Activated CD4-positive, alpha-beta T cell treated with anti-CD3 and anti-CD28 coated beads, Interleukin-2, amount 10 ng/mL, durations not matched to agents 24 days and 14 days (primary cell): ENCODE data around the gene STARD3. TPM values are rescaled to one million over a fixed set of nuclear protein-coding genes. Genes with fewer than 3 reads are reported as not detected.

Experiments used
- DNase-seq: peaks from one replicate; pipeline ENCODE4 v3.0.0; 2022
- H3K27ac Mint-ChIP-seq: one replicate; pipeline ENCODE4 v1.8.0; 2022; ENCODE audit warnings: mild to moderate bottlenecking, mixed read lengths
- H3K27me3 Mint-ChIP-seq: one replicate; pipeline ENCODE4 v1.8.0; 2022; ENCODE audit warnings: mixed read lengths
- H3K36me3 Mint-ChIP-seq: one replicate; pipeline ENCODE4 v1.8.0; 2022; ENCODE audit warnings: low read depth, mild to moderate bottlenecking, mixed read lengths
- H3K4me1 Mint-ChIP-seq: one replicate; pipeline ENCODE4 v1.8.0; 2021; ENCODE audit warnings: mixed read lengths
- H3K4me3 Mint-ChIP-seq: one replicate; pipeline ENCODE4 v1.8.0; 2022; ENCODE audit warnings: mild to moderate bottlenecking, moderate library complexity, mixed read lengths
- H3K9me3 Mint-ChIP-seq: one replicate; pipeline ENCODE4 v1.8.0; 2021; ENCODE audit warnings: mixed read lengths
- intact Hi-C: fragments of 100-400 bp; cut with micrococcal nuclease; formaldehyde crosslinking; loops from one replicate; pipeline ENCODE4 v1.15.1; 2023
- total RNA-seq: library from RNA; stranded (reverse); gene quantifications from 2 replicates; pipeline ENCODE4 v1.2.3, GENCODE V29; 2022

Gene STARD3
- total RNA-seq, 1 donor from 2014 or later = 53.6 TPM

DNA sequence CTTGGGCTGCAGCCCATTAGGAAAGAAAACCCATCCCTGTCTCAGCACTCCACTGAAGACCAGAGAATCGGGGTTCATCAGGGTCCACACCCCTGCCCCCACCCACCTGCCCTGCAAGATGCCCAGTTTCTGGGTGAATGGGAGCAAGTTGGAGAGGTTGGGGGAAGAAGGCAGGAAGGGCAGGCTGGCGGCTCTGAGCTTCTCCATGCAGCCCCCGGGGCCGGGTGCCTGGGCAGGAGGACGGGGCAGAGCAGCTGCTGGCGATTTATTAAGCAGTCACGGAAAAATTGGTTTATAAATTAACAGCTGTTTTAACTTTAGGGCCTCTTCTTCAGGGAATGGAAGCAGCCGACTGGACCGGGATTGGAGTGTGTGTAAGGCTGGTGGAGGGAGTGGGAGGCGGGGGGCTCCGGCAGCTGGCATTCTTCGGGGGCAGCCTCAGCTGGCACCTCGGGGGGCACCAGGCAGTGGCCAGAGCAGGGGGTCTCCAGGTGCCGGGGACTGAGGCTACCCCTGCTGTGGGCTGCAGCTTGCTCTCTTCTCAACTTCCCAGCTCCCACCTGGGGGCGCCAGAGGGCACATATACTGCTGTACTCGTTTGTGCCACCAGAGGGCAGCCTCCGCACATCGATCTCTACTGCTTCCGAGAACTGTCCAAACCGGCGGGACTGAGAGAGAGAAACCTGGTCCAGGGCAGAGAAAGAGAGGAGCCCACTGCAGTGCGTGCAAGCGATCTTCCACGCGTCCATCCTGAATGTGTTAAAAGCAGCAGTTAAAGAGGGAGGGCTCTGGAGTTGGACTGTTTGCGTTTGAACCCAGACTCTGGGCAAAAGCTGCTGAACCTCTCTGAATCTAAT, 15.2 kb upstream of the STARD3 start:
- DNase-seq = peak; percentile 97
- peaks cover 17% of the 10 kb centered on the region for H3K4me1 Mint-ChIP-seq
- no peaks in the 10 kb centered on the region for H3K9me3 Mint-ChIP-seq
- H3K36me3 Mint-ChIP-seq = no peaks in the 10 kb centered on the region
- peaks cover 57% of the 10 kb centered on the region for H3K27me3 Mint-ChIP-seq
- peak overlapping the region; percentile 62 for H3K27ac Mint-ChIP-seq
- intact Hi-C loops = loop anchor here (1.0 to 5.0 kb wide), 5 partner anchors 13 to 359 kb away; partner anchors contain the start of genes IKZF3, MIEN1 and PSMD3
- H3K4me3 Mint-ChIP-seq = peak overlapping the region; percentile 76

DNA sequence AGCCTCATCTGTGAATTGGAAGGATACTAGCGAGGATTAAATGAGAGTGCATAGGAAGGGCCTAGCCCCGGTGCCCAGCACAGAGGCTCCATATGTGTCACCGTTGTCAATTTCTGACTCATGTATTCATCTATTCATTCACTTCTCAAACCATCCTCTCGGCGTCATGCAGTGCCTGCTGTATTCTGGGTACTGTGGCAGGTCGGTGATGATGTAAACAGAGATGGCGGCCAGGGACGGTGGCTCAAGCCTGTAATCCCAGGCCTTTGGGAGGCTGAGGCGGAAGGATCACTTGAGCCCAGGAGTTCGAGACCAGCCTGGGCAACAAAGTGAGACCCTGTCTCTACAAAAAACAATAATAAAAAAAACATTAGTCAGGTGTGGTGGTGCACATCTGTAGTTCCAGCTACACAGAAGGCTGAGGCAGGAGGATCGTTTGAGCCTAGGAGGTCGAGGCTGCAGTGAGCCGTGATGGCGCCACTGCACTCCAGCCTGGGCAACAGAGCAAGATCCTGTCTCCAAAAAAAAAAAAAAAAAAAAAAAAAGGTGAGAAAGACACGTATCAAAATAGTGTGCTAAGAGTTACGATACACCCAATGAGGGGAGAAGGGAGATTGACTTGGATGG, 14.5 kb upstream of the STARD3 start:
- intact Hi-C loops = loop anchor here (1.0 to 5.0 kb wide), 6 partner anchors 12 to 358 kb away; partner anchors contain the start of genes IKZF3, MIEN1 and PSMD3
- H3K27me3 Mint-ChIP-seq = peaks cover 52% of the 10 kb centered on the region
- H3K9me3 Mint-ChIP-seq = no peaks in the 10 kb centered on the region
- H3K36me3 Mint-ChIP-seq = no peaks in the 10 kb centered on the region
- peaks cover 17% of the 10 kb centered on the region for H3K4me1 Mint-ChIP-seq
- peak overlapping the region; percentile 62 for H3K27ac Mint-ChIP-seq
- H3K4me3 Mint-ChIP-seq = peak overlapping the region; percentile 76
- DNase-seq = no peak

DNA sequence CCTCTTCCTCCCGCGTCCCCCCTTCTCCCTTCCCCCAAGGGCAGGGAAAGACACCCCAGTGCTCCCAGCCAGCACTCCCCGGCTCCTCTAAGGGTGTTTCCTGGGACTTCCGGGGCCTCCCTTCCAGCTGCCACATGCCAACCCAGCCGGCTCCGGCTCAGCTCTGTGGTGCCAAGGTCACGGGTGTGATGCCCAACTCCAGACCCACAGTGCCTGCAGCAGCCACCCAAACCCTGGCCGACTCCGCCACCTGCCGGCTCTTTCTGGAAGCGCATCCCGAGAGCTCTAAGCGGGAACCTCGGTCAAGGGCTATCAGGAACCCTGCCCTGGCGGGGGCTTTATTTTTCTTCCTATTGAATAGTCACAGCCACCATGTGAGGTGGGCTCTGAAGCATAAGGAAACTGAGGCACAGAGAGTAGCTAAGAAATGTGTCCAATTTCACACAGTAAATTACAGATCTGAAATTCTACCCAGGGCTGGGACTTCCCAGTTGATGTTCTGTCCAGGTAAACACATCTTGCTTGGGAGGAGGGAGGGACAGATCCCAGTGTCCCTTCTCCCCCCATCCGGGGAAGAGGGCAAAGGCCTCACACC, 13.5 kb upstream of the STARD3 start:
- DNase-seq = peak; percentile 96
- H3K9me3 Mint-ChIP-seq = no peaks in the 10 kb centered on the region
- peak overlapping the region; percentile 33 for H3K4me3 Mint-ChIP-seq
- peaks cover 56% of the 10 kb centered on the region for H3K27me3 Mint-ChIP-seq
- H3K4me1 Mint-ChIP-seq = peaks cover 17% of the 10 kb centered on the region
- intact Hi-C loops = loop anchor here (1.0 to 5.0 kb wide), 2 partner anchors 75 to 239 kb away; partner anchors contain the start of gene IKZF3
- H3K36me3 Mint-ChIP-seq = no peaks in the 10 kb centered on the region
- H3K27ac Mint-ChIP-seq = no peak overlapping the region

DNA sequence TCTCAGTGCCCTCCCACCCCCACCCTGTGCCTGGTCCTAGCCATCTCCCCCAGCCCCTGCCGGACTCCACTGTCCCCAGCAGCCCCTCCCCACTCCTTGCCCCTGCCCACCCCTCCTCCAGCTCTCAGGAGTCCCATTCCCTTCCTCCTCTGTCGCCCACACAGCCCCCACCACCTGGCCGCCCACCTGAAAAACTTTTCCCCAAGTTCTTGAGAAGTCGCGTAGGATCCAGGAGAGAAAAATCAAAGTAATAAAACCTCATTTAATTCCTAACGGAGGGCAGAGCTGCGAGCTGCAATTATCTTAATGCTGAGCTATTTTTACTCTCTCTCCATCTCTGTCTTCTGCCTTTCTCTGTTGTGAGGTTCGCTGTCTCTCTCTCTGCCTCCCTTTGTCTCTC, 12.6 kb upstream of the STARD3 start:
- intact Hi-C loops = loop anchor here (5.0 kb wide), 1 partner anchor 238 kb away; the partner anchor contains the start of gene IKZF3
- H3K27ac Mint-ChIP-seq = no peak overlapping the region
- peaks cover 17% of the 10 kb centered on the region for H3K4me1 Mint-ChIP-seq
- H3K4me3 Mint-ChIP-seq = no peak overlapping the region
- H3K9me3 Mint-ChIP-seq = no peaks in the 10 kb centered on the region
- H3K36me3 Mint-ChIP-seq = no peaks in the 10 kb centered on the region
- no peak for DNase-seq
- H3K27me3 Mint-ChIP-seq = peaks cover 52% of the 10 kb centered on the region

DNA sequence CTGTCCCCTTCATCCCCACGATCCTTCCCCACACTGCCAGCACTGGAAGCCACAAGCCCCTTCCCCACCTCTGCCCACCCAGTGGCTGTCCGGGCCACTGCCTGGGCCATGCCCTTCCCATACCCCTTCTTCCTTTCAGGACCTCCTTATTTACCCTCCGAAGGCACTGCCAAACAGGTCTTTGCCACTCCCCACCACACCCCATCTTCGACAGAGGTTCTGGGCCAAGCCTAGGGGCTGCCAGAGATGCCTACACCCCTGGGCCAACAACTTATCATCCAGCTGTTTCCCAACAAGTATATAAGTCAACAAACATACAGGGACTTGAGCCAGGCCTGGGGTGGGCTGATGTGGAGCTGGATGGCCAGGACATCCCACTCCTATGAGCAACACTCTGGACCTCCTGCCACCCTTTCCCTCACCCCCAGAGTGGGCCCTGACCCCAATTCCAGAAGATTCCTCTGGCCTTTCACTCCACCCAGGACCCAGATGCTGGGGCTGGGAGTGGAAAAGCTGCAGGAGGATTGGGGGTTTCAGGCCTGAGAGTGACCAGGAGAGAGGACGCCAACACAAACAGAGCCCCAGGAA, 11.7 kb upstream of the STARD3 start:
- intact Hi-C loops = no loop called here
- Mint-ChIP-seq H3K4me1 (peaks cover 17% of the 10 kb centered on the region), H3K36me3 (no peaks in the 10 kb centered on the region), H3K9me3 (no peaks in the 10 kb centered on the region), H3K27ac (no peak overlapping the region), H3K27me3 (peaks cover 47% of the 10 kb centered on the region), H3K4me3 (no peak overlapping the region)
- no peak for DNase-seq

DNA sequence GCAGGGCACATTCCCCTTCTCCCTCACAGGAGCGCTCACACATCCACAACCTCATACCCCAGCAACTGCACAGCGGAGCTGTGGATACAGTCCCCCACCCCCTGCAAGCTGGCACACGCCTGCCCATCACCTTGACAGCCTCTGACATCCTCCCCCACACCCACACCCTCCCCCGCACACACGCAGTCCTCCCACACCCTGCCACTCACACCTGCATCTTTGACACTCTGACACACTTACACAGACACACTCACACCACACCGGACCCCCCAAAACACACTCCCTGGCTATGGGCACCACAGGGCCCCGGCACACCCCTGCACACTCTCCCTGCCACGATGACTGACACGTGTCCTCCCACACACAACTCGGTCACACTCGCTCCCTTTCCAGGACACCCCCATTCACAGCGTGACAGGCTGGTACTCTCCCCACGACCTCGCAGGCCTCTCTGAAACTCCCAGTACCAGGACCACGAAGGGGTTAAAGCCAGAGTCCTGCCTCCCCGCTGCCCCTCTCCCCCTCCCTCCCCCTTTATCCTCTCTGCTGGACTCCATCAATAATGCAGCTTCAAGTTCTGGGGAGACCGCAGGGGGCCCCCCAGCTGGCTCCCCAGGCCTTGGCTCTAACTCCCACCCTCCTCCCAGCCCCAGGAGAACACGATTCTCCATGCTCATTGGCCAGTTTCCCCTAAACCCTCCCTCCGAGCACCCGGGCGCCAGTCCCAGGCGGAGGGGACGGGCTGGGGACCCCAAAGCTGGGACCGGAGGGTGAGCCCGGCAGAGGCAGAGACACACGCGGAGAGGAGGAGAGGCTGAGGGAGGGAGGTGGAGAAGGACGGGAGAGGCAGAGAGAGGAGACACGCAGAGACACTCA, 10.5 kb upstream of the STARD3 start, which contains the start of gene PPP1R1B:
Gene PPP1R1B, plus strand, starts transcription at position 782 of the 876 bp plus-strand sequence. CDS start 441 bp downstream, outside the sequence.
- peaks cover 20% of the 10 kb centered on the region for H3K4me1 Mint-ChIP-seq
- no peak within 1 kb of the TSS for H3K4me3 Mint-ChIP-seq

DNA sequence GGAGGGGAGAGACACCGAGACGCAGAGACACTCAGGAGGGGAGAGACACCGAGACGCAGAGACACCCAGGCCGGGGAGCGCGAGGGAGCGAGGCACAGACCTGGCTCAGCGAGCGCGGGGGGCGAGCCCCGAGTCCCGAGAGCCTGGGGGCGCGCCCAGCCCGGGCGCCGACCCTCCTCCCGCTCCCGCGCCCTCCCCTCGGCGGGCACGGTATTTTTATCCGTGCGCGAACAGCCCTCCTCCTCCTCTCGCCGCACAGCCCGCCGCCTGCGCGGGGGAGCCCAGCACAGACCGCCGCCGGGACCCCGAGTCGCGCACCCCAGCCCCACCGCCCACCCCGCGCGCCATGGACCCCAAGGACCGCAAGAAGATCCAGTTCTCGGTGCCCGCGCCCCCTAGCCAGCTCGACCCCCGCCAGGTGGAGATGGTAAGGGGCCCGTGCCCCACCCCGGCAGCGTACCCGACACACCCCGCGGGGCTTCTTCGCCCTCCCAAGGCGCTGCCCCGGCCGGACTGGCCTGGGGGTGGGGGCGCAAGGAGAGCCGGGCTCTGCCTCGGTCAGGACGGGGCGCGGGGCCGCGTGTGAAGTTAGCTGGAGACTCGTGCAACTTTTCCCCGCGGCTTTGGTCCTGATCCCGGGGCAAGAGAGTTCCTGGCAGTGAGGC, 9.8 kb upstream of the STARD3 start:
- no peak overlapping the region for H3K4me3 Mint-ChIP-seq
- H3K27me3 Mint-ChIP-seq = peaks cover 56% of the 10 kb centered on the region
- no peak for DNase-seq
- peaks cover 23% of the 10 kb centered on the region for H3K4me1 Mint-ChIP-seq
- H3K36me3 Mint-ChIP-seq = no peaks in the 10 kb centered on the region
- H3K9me3 Mint-ChIP-seq = no peaks in the 10 kb centered on the region
- intact Hi-C loops = no loop called here
- no peak overlapping the region for H3K27ac Mint-ChIP-seq

More for the DNA sequence above, 10.5 kb upstream of the STARD3 start, which contains the start of gene PPP1R1B:
- Mint-ChIP-seq H3K36me3 (no peaks in the 10 kb centered on the region), H3K27me3 (peaks cover 51% of the 10 kb centered on the region), H3K27ac (no peak within 1 kb of the TSS), H3K9me3 (no peaks in the 10 kb centered on the region)
- intact Hi-C loops = no loop called here
- no peak for DNase-seq

DNA sequence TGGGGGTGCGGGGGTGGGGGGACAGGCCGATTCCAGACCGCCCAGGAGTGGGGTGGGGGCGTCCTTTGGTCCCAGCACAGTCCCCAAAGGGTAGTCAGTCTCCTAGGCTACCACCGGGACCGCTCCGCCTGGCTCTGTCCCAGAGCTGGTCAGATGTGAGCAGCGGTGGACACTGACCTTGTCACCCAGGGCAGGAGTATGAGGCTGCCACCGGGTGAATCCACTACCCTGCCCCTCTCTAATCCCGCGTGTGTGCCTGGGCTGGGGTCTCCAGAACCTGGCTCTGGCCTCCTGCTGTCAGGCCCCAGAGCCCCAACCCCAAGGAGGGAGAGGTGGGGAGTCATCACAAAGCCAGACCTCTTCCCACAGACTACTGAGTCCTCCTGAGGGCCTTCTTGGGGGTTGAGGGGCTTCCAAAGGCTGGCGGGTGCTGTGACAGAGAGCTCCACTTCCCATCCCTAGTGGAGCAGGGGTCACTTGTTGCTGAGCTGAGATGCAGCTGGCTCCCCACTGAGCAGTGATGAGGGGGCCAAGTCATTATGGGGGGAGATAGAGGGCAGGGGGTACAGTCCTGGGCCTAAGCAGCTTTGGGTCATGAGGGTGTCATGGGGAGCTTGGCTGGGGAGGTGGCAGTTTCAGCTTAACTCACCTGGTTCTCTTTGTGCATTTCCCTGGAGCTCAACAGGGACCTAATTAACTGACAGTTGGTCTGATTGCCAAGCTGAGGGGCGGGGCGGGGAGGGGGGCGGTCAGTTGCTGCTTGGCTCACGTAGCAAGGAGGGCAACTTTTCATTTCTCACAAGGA, 9.0 kb upstream of the STARD3 start:
- H3K4me1 Mint-ChIP-seq = peaks cover 19% of the 10 kb centered on the region
- no peaks in the 10 kb centered on the region for H3K36me3 Mint-ChIP-seq
- H3K27me3 Mint-ChIP-seq = peaks cover 56% of the 10 kb centered on the region
- no peaks in the 10 kb centered on the region for H3K9me3 Mint-ChIP-seq
- intact Hi-C loops = no loop called here
- no peak for DNase-seq
- H3K4me3 Mint-ChIP-seq = no peak overlapping the region
- H3K27ac Mint-ChIP-seq = no peak overlapping the region

DNA sequence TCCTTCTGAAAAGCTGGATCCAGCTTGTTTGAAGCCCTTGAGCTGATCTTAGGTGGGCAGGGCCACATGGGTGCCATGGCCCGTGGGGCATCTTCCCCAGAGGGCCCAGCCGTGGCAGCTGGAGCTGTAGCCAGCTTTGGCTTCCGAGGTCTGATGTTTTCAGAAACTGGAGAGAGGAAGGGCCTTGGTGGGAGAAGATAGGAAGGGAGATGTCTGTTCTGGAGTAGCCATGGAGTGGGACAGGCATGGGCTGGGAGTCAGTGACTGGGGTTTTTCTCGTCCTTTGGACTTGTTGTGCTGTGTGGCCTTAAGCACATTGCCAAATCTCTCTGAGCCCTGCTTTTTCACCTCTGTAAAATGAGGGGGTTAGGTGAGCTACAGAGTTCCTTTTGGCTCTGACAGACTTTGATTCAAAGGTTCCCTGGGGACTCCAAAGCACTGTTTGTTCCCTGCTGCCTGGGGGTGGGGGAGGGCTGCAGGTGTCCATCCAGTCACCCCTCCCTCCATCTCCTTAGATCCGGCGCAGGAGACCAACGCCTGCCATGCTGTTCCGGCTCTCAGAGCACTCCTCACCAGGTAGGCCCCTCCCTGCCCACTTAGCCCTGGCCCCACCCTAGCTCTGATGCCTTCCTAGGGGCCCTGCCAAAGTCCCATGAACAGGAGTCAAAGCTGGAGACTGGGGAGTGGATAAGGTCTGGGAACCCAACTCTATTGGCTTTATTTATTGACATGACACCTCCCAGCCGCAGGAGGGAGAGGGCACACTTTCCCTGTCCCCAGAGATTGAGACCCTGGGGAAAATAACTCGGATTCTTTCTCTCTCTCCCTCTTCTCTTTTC, 8.1 kb upstream of the STARD3 start:
- Mint-ChIP-seq H3K4me1 (peaks cover 16% of the 10 kb centered on the region), H3K27me3 (peaks cover 54% of the 10 kb centered on the region), H3K27ac (no peak overlapping the region), H3K9me3 (no peaks in the 10 kb centered on the region), H3K36me3 (no peaks in the 10 kb centered on the region), H3K4me3 (no peak overlapping the region)
- intact Hi-C loops = no loop called here
- DNase-seq = no peak

DNA sequence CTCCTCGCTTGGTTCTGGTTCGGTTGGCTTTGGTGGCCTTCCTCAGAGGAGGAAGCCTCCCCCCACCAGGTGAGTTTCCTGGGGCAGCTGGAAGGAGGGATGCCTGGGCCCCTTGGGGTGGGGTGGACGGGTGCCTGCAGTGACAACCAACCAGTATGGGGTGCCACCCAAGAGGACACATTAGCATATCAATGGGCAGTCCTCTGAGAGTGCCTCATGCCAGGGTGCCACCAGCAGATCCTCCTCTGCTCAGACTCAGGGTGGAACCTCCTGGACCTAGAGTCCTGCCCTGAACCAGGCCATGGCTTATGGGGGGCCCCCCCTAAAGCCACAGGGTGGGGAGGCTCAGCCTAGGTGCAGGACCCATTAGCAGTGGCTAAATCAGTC, 7.5 kb upstream of the STARD3 start:
- Mint-ChIP-seq H3K4me3 (no peak overlapping the region), H3K36me3 (no peaks in the 10 kb centered on the region), H3K27ac (no peak overlapping the region), H3K27me3 (peaks cover 50% of the 10 kb centered on the region), H3K9me3 (no peaks in the 10 kb centered on the region), H3K4me1 (peaks cover 17% of the 10 kb centered on the region)
- intact Hi-C loops = no loop called here
- DNase-seq = no peak

DNA sequence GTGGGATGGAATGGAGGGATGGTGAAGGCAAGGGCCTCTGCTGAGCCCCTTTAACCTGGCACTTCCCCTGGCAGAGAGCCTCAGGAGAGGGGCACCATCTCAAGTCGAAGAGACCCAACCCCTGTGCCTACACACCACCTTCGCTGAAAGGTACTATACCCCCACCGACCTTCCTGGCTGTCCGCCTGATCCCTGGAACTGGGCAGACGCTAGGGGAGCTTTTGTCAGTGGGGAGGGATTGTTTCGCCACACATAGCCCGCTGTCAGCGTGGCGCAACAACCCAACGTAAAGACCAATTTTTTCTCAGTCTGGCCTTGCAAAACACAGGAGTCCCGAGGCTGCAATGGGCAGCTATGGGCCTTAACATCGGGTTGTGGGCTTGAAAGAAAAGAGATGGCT, 7.0 kb upstream of the STARD3 start:
- H3K36me3 Mint-ChIP-seq = no peaks in the 10 kb centered on the region
- H3K4me1 Mint-ChIP-seq = peaks cover 17% of the 10 kb centered on the region
- peaks cover 46% of the 10 kb centered on the region for H3K27me3 Mint-ChIP-seq
- DNase-seq = no peak
- no peak overlapping the region for H3K4me3 Mint-ChIP-seq
- H3K9me3 Mint-ChIP-seq = no peaks in the 10 kb centered on the region
- intact Hi-C loops = no loop called here
- H3K27ac Mint-ChIP-seq = no peak overlapping the region
